Adrenal gland (tissue), 5 donors: Measurements from ENCODE around the gene CKS2.

Experiments
- POLR2A ChIP-seq, 2 donors: fragments of 450-650 bp; IDR thresholded peaks; one replicate each; pipeline ENCODE4 v1.6.1; 2017; ENCODE audit warnings: antibody characterized with exemption in 2 of 2, mild to moderate bottlenecking in 2 of 2, moderate library complexity in 1 of 2
- TF ChIP-seq, protein P1 (sequence below), 6 experiments: fragments of 450-650 bp in 4 of 6; fragments of 200-600 bp in 2 of 6; sonication (generic) in 1 of 6; IDR thresholded peaks; 1 replicate in 5 of 6; 2 replicates in 1 of 6; pipeline versions ENCODE4 v1.5.1 to v1.8.0; 2016 to 2021; ENCODE audit warnings: antibody characterized with exemption in 6 of 6, mild to moderate bottlenecking in 2 of 6, moderate library complexity in 1 of 6
- donor health status: DM: no; HTN: no; CAD: no.

DNA sequence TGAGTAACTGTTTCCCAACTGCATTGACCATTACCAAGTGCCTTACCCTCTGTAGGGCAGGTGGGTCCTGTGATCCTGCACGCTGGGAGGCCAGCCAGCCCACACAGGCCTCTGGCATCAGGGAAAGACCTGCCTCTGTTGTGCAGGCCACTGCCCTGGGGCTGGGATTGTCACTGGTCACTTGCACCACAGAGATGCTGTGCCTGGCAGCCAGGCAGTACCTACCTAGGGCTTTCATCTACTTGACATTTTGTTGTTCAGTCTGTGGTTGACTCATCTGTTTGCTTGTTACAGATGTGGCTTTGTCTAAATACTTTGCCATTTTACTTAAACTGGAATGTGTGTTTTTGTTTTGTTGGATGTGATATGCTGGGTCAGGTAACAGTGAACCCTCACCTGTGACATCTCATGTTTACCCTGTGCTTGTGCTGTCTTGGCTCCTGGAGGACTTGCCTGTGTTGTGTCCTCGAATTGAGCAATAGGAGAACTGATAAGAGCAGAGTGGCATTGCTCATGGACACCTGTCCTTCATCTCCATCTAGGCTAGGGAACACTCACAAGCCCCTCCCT is 40.1 kb downstream of the CKS2 start:
- TF ChIP-seq, protein P1, sequence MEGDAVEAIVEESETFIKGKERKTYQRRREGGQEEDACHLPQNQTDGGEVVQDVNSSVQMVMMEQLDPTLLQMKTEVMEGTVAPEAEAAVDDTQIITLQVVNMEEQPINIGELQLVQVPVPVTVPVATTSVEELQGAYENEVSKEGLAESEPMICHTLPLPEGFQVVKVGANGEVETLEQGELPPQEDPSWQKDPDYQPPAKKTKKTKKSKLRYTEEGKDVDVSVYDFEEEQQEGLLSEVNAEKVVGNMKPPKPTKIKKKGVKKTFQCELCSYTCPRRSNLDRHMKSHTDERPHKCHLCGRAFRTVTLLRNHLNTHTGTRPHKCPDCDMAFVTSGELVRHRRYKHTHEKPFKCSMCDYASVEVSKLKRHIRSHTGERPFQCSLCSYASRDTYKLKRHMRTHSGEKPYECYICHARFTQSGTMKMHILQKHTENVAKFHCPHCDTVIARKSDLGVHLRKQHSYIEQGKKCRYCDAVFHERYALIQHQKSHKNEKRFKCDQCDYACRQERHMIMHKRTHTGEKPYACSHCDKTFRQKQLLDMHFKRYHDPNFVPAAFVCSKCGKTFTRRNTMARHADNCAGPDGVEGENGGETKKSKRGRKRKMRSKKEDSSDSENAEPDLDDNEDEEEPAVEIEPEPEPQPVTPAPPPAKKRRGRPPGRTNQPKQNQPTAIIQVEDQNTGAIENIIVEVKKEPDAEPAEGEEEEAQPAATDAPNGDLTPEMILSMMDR (IDR thresholded peaks at IDR 0.05): no peak
- no peak for TF ChIP-seq POLR2A (IDR thresholded peaks at IDR 0.05)
